OCI-LY1 (cell line): ENCODE measurements around the gene KIR2DL1.
"Not testable (repeated sequence)": the region's sequence is repeated elsewhere in the genome, so short reads cannot be mapped to it uniquely, and the experiment has no call there.

Experiments
- EZH2 ChIP-seq: fragments of 200-600 bp; sonication (generic), shearing (Covaris generic); IDR thresholded peaks from 2 replicates; pipeline ENCODE4 v1.8.0; 2017; ENCODE audit warnings: borderline replicate concordance, mixed run types, mild to moderate bottlenecking, antibody characterized with exemption, low read length, moderate library complexity, mixed read lengths
- TF ChIP-seq, protein P1 (sequence below): fragments of 200-600 bp; sonication (generic), shearing (Covaris generic); IDR thresholded peaks from 2 replicates; pipeline ENCODE4 v1.5.1; 2017; ENCODE audit warnings: mild to moderate bottlenecking, antibody characterized with exemption, low read length, moderate library complexity, mixed read lengths

DNA sequence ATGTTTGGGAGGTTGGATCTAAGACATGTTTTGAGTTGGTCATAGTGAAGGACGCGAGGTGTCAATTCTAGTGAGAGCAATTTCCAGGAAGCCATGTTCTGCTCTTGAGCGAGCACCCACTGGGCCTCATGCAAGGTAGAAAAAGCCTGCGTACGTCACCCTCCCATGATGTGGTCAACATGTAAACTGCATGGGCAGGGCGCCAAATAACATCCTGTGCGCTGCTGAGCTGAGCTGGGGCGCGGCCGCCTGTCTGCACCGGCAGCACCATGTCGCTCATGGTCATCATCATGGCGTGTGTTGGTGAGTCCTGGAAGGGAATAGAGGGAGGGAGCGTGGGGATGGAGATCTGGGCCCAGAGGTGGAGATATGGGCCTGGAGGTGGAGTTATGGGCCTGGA, 62.9 kb downstream of the KIR2DL1 start, which contains the start of gene KIR2DS4:
- TF ChIP-seq, protein P1, sequence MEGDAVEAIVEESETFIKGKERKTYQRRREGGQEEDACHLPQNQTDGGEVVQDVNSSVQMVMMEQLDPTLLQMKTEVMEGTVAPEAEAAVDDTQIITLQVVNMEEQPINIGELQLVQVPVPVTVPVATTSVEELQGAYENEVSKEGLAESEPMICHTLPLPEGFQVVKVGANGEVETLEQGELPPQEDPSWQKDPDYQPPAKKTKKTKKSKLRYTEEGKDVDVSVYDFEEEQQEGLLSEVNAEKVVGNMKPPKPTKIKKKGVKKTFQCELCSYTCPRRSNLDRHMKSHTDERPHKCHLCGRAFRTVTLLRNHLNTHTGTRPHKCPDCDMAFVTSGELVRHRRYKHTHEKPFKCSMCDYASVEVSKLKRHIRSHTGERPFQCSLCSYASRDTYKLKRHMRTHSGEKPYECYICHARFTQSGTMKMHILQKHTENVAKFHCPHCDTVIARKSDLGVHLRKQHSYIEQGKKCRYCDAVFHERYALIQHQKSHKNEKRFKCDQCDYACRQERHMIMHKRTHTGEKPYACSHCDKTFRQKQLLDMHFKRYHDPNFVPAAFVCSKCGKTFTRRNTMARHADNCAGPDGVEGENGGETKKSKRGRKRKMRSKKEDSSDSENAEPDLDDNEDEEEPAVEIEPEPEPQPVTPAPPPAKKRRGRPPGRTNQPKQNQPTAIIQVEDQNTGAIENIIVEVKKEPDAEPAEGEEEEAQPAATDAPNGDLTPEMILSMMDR: not testable (repeated sequence)
- TF ChIP-seq EZH2: not testable (repeated sequence)
